ENCODE results near the gene CNIH4.

DNA sequence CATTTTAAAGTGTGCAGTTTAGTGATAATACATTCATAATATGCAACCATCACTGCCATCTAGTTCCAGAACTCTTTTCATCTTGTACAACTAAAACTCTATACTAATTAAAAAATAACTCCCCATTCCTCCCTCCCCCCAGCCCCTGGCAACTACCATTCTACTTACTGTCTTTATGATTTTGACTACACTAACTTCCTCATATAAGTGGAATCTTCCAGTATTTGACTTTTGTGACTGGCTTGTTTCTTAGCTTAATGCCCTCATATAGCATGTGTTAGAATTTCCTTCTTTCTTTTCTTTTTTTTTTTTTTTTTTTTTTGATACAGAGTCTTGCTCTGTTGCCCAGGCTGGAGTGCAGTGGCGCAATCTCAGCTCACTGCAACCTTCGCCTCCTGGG is 25.4 kb upstream of the CNIH4 start:
- TF ChIP-seq, protein P1, sequence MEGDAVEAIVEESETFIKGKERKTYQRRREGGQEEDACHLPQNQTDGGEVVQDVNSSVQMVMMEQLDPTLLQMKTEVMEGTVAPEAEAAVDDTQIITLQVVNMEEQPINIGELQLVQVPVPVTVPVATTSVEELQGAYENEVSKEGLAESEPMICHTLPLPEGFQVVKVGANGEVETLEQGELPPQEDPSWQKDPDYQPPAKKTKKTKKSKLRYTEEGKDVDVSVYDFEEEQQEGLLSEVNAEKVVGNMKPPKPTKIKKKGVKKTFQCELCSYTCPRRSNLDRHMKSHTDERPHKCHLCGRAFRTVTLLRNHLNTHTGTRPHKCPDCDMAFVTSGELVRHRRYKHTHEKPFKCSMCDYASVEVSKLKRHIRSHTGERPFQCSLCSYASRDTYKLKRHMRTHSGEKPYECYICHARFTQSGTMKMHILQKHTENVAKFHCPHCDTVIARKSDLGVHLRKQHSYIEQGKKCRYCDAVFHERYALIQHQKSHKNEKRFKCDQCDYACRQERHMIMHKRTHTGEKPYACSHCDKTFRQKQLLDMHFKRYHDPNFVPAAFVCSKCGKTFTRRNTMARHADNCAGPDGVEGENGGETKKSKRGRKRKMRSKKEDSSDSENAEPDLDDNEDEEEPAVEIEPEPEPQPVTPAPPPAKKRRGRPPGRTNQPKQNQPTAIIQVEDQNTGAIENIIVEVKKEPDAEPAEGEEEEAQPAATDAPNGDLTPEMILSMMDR (IDR thresholded peaks at IDR 0.05; ENCODE audit: low read depth, low read length): no peak
- TF ChIP-seq MYC (IDR thresholded peaks at IDR 0.05; ENCODE audit: low read depth, low read length): no peak
- TF ChIP-seq, protein P2, sequence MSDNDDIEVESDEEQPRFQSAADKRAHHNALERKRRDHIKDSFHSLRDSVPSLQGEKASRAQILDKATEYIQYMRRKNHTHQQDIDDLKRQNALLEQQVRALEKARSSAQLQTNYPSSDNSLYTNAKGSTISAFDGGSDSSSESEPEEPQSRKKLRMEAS (IDR thresholded peaks at IDR 0.05; ENCODE audit: low read depth, low read length): no peak
